HCT116 (cell line): ENCODE measurements around the gene ZSCAN26.

Experiments used
- RAD21 ChIP-seq: IDR thresholded peaks from 2 replicates; pipeline ENCODE4 v1.6.1; 2012; ENCODE audit warnings: low read depth, mild to moderate bottlenecking
- REST ChIP-seq: IDR thresholded peaks from 2 replicates; pipeline ENCODE4 v1.6.1; 2012; ENCODE audit warnings: low read depth
- SRF ChIP-seq: IDR thresholded peaks from 2 replicates; pipeline ENCODE4 v1.6.1; 2012; ENCODE audit warnings: low read depth
- ZFX ChIP-seq: fragments of 450-650 bp; IDR thresholded peaks from 2 replicates; pipeline ENCODE4 v1.6.1; 2017
- ZNF274 ChIP-seq: fragments of 200-500 bp; sonication (Bioruptor generic); IDR thresholded peaks from 2 replicates; pipeline ENCODE4 v1.6.1; 2014; ENCODE audit warnings: mild to moderate bottlenecking, low read depth, low read length, inconsistent platforms
- TF ChIP-seq, protein P1 (sequence below), 3 experiments: fragments of 200-600 bp in 1 of 3; sonication (generic) in 1 of 3; IDR thresholded peaks in 2 of 3; conservative IDR thresholded peaks in 1 of 3; 2 replicates each; pipeline ENCODE4 v1.5.1; 2012 to 2017; ENCODE audit warnings: low read depth in 2 of 3, low read length in 2 of 3, antibody characterized with exemption in 1 of 3, borderline replicate concordance in 1 of 3, control low read depth in 1 of 3, mild to moderate bottlenecking in 1 of 3, mixed read lengths in 1 of 3, mixed run types in 1 of 3, moderate library complexity in 1 of 3; ENCODE audit not compliant: insufficient read depth in 1 of 3

- TF ChIP-seq, protein P1, sequence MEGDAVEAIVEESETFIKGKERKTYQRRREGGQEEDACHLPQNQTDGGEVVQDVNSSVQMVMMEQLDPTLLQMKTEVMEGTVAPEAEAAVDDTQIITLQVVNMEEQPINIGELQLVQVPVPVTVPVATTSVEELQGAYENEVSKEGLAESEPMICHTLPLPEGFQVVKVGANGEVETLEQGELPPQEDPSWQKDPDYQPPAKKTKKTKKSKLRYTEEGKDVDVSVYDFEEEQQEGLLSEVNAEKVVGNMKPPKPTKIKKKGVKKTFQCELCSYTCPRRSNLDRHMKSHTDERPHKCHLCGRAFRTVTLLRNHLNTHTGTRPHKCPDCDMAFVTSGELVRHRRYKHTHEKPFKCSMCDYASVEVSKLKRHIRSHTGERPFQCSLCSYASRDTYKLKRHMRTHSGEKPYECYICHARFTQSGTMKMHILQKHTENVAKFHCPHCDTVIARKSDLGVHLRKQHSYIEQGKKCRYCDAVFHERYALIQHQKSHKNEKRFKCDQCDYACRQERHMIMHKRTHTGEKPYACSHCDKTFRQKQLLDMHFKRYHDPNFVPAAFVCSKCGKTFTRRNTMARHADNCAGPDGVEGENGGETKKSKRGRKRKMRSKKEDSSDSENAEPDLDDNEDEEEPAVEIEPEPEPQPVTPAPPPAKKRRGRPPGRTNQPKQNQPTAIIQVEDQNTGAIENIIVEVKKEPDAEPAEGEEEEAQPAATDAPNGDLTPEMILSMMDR (IDR thresholded peaks at IDR 0.05 in 2 of 3, conservative IDR thresholded peaks at IDR 0.05 in 1 of 3; ENCODE audit: borderline replicate concordance in 1 of 3, insufficient read depth in 1 of 3, low read depth in 2 of 3, low read length in 2 of 3) = no peak
- no peak for TF ChIP-seq RAD21
- no peak for TF ChIP-seq SRF
- no peak for TF ChIP-seq REST
- TF ChIP-seq ZNF274 = no peak
- TF ChIP-seq ZFX = no peak
These were observed 59.5 kb downstream of the ZSCAN26 start for GRCh38 chr6:28326371-28326948.
